Measurements from ENCODE around the gene THAP3. TPM values are rescaled to one million over a fixed set of nuclear protein-coding genes. Genes with fewer than 3 reads are reported as not detected.

The THAP3 gene
- total and polyA plus RNA-seq, 2 experiments from 2014 or later = 15.1 to 23.8 TPM

- no peak for TF ChIP-seq CREB1 (CRISPR knock-in tag; IDR thresholded peaks at IDR 0.05; ENCODE audit: low read depth)
- no peak for TF ChIP-seq REST (IDR thresholded peaks at IDR 0.05; ENCODE audit: unreplicated experiment)
- TF ChIP-seq ETS1 (IDR thresholded peaks at IDR 0.05) = no peak
- TF ChIP-seq ZNF114 (CRISPR knock-in tag; IDR thresholded peaks at IDR 0.05) = no peak
- TF ChIP-seq ZNF331 (CRISPR knock-in tag; IDR thresholded peaks at IDR 0.05; ENCODE audit: low read depth) = no peak
- no peak for TF ChIP-seq POLR2AphosphoS5 (IDR thresholded peaks at IDR 0.05; ENCODE audit: low read depth)
- no peak for TF ChIP-seq EZH2phosphoT487 (IDR thresholded peaks at IDR 0.05; ENCODE audit: unreplicated experiment)
- no peak for TF ChIP-seq STAT1 (IDR thresholded peaks at IDR 0.05; ENCODE audit: unreplicated experiment)
- TF ChIP-seq ZNF462 (CRISPR knock-in tag; IDR thresholded peaks at IDR 0.05) = no peak
- no peak for TF ChIP-seq NANOG (IDR thresholded peaks at IDR 0.05; ENCODE audit: borderline replicate concordance)
- peaks cover 20% of the 10 kb centered on the region for H3K4me1 Mint-ChIP-seq
- no peak overlapping the region for H3K27ac Mint-ChIP-seq
- H3K9me3 Mint-ChIP-seq = no peaks in the 10 kb centered on the region
- no peak for DNase-seq (ENCODE audit: low spot score)
- Histone ChIP-seq H3K9me2 (ENCODE audit: insufficient read depth) (no peaks in the 10 kb centered on the region), H3K4me2 (no peak overlapping the region), H3K79me2 (replicated peaks; ENCODE audit: insufficient read depth) (peaks cover 16% of the 10 kb centered on the region), H3F3A (replicated peaks; ENCODE audit: low read depth) (no peaks in the 10 kb centered on the region; the same call in 1 of the 2 replicates), H3K4me3 (no peak overlapping the region), H4K20me1 (replicated peaks; ENCODE audit: insufficient read depth) (peaks cover 5% of the 10 kb centered on the region; the same call in 1 of the 2 replicates), H3K4me1 (ENCODE audit: insufficient read depth) (peaks cover 13% of the 10 kb centered on the region; the same call in 1 of the 2 replicates), H2AFZ (no peak overlapping the region), H3K36me3 (ENCODE audit: insufficient read depth) (no peaks in the 10 kb centered on the region), H3K27ac (ENCODE audit: low read depth) (no peak overlapping the region), H3K27me3 (ENCODE audit: insufficient read depth) (no peaks in the 10 kb centered on the region)
- H3K4me3 Mint-ChIP-seq = peak overlapping the region; percentile 34; the same call in 2 of the 3 replicates
- ATAC-seq = no peak
- peaks cover 2% of the 10 kb centered on the region; the same call in 1 of the 3 replicates for H3K36me3 Mint-ChIP-seq (ENCODE audit: low read depth)
- H3K27me3 Mint-ChIP-seq (ENCODE audit: insufficient read depth, low read depth, poor library complexity) = peaks cover 10% of the 10 kb centered on the region
These were observed 42.9 kb upstream of the THAP3 start for GRCh38 chr1:6581561-6582305.

All from GM23338 (cell line).